Stimulated activated CD4-positive, alpha-beta T cell treated with anti-CD3 and anti-CD28 coated beads, Interleukin-1b, Interleukin-23, amount 100 ng/mL, for 48 hours (primary cell): ENCODE results near the gene COL23A1.
"Not testable (repeated sequence)": the region's sequence is repeated elsewhere in the genome, so short reads cannot be mapped to it uniquely, and the experiment has no call there.

Experiments
- DNase-seq: peaks from one replicate; pipeline ENCODE4 v3.0.0-alpha.2; 2020

COL23A1 gene

GRCh38 chr5:178332210-178332641 is 258.0 kb downstream of the COL23A1 start:
- no peak for DNase-seq

- DNase-seq = no peak
Observed at GRCh38 chr5:178331491-178331996, 258.6 kb downstream of the COL23A1 start.

- no peak for DNase-seq
Observed at GRCh38 chr5:178330791-178331404, 259.3 kb downstream of the COL23A1 start.

- no peak for DNase-seq
Observed at GRCh38 chr5:178328826-178329730, 261.1 kb downstream of the COL23A1 start.

GRCh38 chr5:178327931-178328711 is 262.1 kb downstream of the COL23A1 start:
- no peak for DNase-seq

- DNase-seq = no peak
Observed at GRCh38 chr5:178327446-178327845, 262.7 kb downstream of the COL23A1 start.

GRCh38 chr5:178326374-178326715 is 263.8 kb downstream of the COL23A1 start:
- no peak for DNase-seq

- no peak for DNase-seq
Observed at GRCh38 chr5:178325679-178326373, 264.4 kb downstream of the COL23A1 start.

- no peak for DNase-seq
Observed at GRCh38 chr5:178325311-178325678, 264.9 kb downstream of the COL23A1 start.

GRCh38 chr5:178324481-178325310 is 265.5 kb downstream of the COL23A1 start:
- DNase-seq = no peak

- no peak for DNase-seq
Observed at GRCh38 chr5:178323961-178324360, 266.2 kb downstream of the COL23A1 start.

GRCh38 chr5:178323541-178323865 is 266.7 kb downstream of the COL23A1 start:
- DNase-seq = no peak

- no peak for DNase-seq
Observed at GRCh38 chr5:178322736-178323540, 267.3 kb downstream of the COL23A1 start.

GRCh38 chr5:178320281-178320855 is 269.8 kb downstream of the COL23A1 start:
- no peak for DNase-seq

GRCh38 chr5:178319541-178320041 is 270.6 kb downstream of the COL23A1 start:
- DNase-seq = no peak

GRCh38 chr5:178318893-178319292 is 271.3 kb downstream of the COL23A1 start:
- no peak for DNase-seq

GRCh38 chr5:178318382-178318781 is 271.8 kb downstream of the COL23A1 start:
- DNase-seq = no peak

GRCh38 chr5:178317727-178318126 is 272.5 kb downstream of the COL23A1 start:
- not testable (repeated sequence) for DNase-seq

GRCh38 chr5:178314961-178315820 is 275.0 kb downstream of the COL23A1 start:
- no peak for DNase-seq
